ENCODE results near the gene GASK1A.
"Not testable (repeated sequence)": the region's sequence is repeated elsewhere in the genome, so short reads cannot be mapped to it uniquely, and the experiment has no call there.

The GASK1A gene

GRCh38 chr3:43063114-43063513 lies 84.0 kb downstream of the GASK1A start:
- no peak for FAIRE-seq

GRCh38 chr3:43070670-43071069 lies 91.6 kb downstream of the GASK1A start:
- not testable (repeated sequence) for FAIRE-seq

- FAIRE-seq, result no peak
Observed at GRCh38 chr3:43071313-43071893, 92.3 kb downstream of the GASK1A start.

GRCh38 chr3:43072361-43072760 lies 93.2 kb downstream of the GASK1A start:
- no peak for FAIRE-seq

GRCh38 chr3:43073116-43073835 lies 94.2 kb downstream of the GASK1A start:
- FAIRE-seq, result no peak

GRCh38 chr3:43073836-43074220 lies 94.7 kb downstream of the GASK1A start:
- no peak for FAIRE-seq

- FAIRE-seq, result no peak
Observed at GRCh38 chr3:43074482-43074881, 95.4 kb downstream of the GASK1A start.

GRCh38 chr3:43074901-43075689 lies 96.0 kb downstream of the GASK1A start:
- no peak for FAIRE-seq

GRCh38 chr3:43075904-43076661 lies 97.0 kb downstream of the GASK1A start:
- no peak for FAIRE-seq

- FAIRE-seq, result no peak
Observed at GRCh38 chr3:43076857-43077256, 97.7 kb downstream of the GASK1A start.

- no peak for FAIRE-seq
Observed at GRCh38 chr3:43077261-43077660, 98.2 kb downstream of the GASK1A start.

GRCh38 chr3:43077707-43078106 lies 98.6 kb downstream of the GASK1A start:
- FAIRE-seq, result no peak

- no peak for FAIRE-seq
Observed at GRCh38 chr3:43079536-43080332, 100.6 kb downstream of the GASK1A start.

GRCh38 chr3:43080726-43081568 lies 101.8 kb downstream of the GASK1A start:
- FAIRE-seq, result no peak

- no peak for FAIRE-seq
Observed at GRCh38 chr3:43081796-43082195, 102.7 kb downstream of the GASK1A start.

GRCh38 chr3:43082457-43082856 lies 103.3 kb downstream of the GASK1A start:
- FAIRE-seq, result no peak

- no peak for FAIRE-seq
Observed at GRCh38 chr3:43086460-43087165, 107.5 kb downstream of the GASK1A start.

GRCh38 chr3:43087249-43087776 lies 108.2 kb downstream of the GASK1A start:
- FAIRE-seq, result no peak

GRCh38 chr3:43089081-43089480 lies 110.0 kb downstream of the GASK1A start:
- FAIRE-seq, result no peak

- FAIRE-seq, result no peak
Observed at GRCh38 chr3:43090238-43090637, 111.1 kb downstream of the GASK1A start.

Data from endometrium (tissue), 2 donors.